ENCODE data around the gene FBXW5.
A peak's percentile ranks its signal among the peaks of the same experiment; 100 is the strongest.

Gene FBXW5

GRCh38 chr9:136952321-136952850 lies 7.8 kb upstream of the FBXW5 start:
- Histone ChIP-seq H3K27ac (ENCODE audit: poor library complexity, severe bottlenecking) (no peak overlapping the region), H3K4me3 (ENCODE audit: severe bottlenecking) (no peak overlapping the region), H3K27me3 (ENCODE audit: insufficient read depth, poor library complexity, severe bottlenecking) (no peaks in the 10 kb centered on the region), H3K36me3 (ENCODE audit: low read depth) (no peaks in the 10 kb centered on the region), H3K4me1 (ENCODE audit: insufficient read depth, poor library complexity, severe bottlenecking) (peaks cover 6% of the 10 kb centered on the region), H3K9me3 (ENCODE audit: severe bottlenecking) (no peaks in the 10 kb centered on the region)
- ATAC-seq (ENCODE audit: low read depth) = no peak
- DNase-seq (ENCODE audit: low spot score) = peak; percentile 56
- TF ChIP-seq, protein P1, sequence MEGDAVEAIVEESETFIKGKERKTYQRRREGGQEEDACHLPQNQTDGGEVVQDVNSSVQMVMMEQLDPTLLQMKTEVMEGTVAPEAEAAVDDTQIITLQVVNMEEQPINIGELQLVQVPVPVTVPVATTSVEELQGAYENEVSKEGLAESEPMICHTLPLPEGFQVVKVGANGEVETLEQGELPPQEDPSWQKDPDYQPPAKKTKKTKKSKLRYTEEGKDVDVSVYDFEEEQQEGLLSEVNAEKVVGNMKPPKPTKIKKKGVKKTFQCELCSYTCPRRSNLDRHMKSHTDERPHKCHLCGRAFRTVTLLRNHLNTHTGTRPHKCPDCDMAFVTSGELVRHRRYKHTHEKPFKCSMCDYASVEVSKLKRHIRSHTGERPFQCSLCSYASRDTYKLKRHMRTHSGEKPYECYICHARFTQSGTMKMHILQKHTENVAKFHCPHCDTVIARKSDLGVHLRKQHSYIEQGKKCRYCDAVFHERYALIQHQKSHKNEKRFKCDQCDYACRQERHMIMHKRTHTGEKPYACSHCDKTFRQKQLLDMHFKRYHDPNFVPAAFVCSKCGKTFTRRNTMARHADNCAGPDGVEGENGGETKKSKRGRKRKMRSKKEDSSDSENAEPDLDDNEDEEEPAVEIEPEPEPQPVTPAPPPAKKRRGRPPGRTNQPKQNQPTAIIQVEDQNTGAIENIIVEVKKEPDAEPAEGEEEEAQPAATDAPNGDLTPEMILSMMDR (IDR thresholded peaks at IDR 0.05; ENCODE audit: poor library complexity, severe bottlenecking) = no peak

DNA sequence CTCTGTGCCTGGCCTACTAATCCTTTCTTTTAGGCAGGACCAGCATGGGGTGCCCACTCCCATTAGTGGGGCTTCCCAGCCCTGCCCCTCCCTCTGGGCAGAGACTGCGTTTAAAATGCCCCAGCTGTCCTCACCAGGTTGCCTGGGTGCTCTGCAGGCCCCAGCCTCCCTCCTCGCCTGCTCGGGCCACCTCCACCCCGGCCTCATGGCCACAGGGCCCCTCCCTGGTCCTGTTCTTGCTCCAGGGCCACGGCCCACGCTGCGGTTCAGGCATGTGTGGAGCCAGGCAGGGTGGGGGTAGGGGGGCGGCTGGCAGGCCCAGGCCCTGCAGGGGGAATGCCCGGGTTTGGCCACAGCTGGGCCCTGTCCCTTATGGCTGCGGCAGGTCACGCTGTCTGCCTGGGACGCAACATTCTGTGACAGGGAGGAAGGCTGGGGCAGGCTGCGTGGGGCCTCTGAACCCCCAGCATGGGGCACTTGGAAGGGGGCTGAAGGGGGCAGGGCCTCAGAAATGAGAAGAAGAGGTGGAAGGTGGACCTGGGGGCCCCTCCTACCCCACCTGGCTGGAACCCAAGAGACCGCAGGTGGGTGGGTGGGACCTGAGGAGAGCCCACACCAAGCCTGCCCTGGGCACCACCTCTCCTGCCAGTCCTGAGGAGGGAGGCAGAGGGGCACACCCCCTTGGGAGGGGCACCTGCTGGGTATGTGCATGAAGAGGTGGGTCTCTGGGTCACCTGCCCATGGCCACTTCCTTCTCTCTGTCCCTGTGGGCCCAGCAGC lies 7.2 kb upstream of the FBXW5 start, which contains the start of gene LCN12:
LCN12 (plus strand) TSS at position 733 of the 780 bp plus-strand sequence. CDS start 55 bp downstream, outside the sequence.
- H3K27ac ChIP-seq (ENCODE audit: poor library complexity, severe bottlenecking) = no peak within 1 kb of the TSS
- TF ChIP-seq, protein P1 (IDR thresholded peaks at IDR 0.05; ENCODE audit: poor library complexity, severe bottlenecking) = no peak
- H3K27me3 ChIP-seq (ENCODE audit: insufficient read depth, poor library complexity, severe bottlenecking) = no peaks in the 10 kb centered on the region
- H3K4me3 ChIP-seq (ENCODE audit: severe bottlenecking) = no peak within 1 kb of the TSS
- H3K36me3 ChIP-seq (ENCODE audit: low read depth) = no peaks in the 10 kb centered on the region
- peak; percentile 57 for DNase-seq (ENCODE audit: low spot score)
- H3K9me3 ChIP-seq (ENCODE audit: severe bottlenecking) = no peaks in the 10 kb centered on the region
- H3K4me1 ChIP-seq (ENCODE audit: insufficient read depth, poor library complexity, severe bottlenecking) = peaks cover 6% of the 10 kb centered on the region
- ATAC-seq (ENCODE audit: low read depth) = no peak

DNA sequence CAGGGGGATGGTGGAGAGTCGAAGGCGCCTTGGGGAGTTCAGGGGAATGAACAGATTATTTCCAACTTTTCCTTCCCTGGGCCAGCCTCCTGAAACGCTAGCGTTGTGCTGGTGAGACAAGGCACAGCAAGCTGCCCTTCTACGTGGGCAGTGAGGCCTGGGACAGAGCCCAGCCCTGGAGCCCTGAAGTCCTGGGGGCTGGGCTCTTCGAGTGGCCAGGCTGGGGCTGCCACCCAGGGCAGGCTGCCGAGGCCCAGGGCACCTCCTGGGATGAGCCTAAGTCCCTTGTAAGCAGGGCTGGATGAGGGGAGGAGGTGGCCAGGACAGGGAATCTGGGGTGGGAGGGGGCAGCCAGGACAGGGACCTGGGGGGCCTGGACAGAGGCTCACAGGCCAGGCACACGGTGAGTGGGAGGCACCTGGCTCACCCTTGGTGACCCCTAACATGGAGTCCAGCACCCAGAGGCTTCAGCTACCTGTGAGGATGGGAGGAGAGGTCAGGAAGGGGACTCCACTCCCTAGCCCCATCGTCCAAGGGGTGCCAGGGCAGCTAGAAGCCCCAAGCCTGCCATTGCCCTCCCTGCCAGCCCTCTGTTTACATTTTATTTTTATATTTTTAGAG lies 6.2 kb upstream of the FBXW5 start:
- ATAC-seq (ENCODE audit: low read depth) = no peak
- Histone ChIP-seq H3K9me3 (ENCODE audit: severe bottlenecking) (no peaks in the 10 kb centered on the region), H3K36me3 (ENCODE audit: low read depth) (no peaks in the 10 kb centered on the region), H3K27me3 (ENCODE audit: insufficient read depth, poor library complexity, severe bottlenecking) (no peaks in the 10 kb centered on the region), H3K27ac (ENCODE audit: poor library complexity, severe bottlenecking) (peak overlapping the region; percentile 58), H3K4me3 (ENCODE audit: severe bottlenecking) (peak overlapping the region; percentile 51), H3K4me1 (ENCODE audit: insufficient read depth, poor library complexity, severe bottlenecking) (peaks cover 6% of the 10 kb centered on the region)
- DNase-seq (ENCODE audit: low spot score) = no peak
- TF ChIP-seq, protein P1 (IDR thresholded peaks at IDR 0.05; ENCODE audit: poor library complexity, severe bottlenecking) = no peak

DNA sequence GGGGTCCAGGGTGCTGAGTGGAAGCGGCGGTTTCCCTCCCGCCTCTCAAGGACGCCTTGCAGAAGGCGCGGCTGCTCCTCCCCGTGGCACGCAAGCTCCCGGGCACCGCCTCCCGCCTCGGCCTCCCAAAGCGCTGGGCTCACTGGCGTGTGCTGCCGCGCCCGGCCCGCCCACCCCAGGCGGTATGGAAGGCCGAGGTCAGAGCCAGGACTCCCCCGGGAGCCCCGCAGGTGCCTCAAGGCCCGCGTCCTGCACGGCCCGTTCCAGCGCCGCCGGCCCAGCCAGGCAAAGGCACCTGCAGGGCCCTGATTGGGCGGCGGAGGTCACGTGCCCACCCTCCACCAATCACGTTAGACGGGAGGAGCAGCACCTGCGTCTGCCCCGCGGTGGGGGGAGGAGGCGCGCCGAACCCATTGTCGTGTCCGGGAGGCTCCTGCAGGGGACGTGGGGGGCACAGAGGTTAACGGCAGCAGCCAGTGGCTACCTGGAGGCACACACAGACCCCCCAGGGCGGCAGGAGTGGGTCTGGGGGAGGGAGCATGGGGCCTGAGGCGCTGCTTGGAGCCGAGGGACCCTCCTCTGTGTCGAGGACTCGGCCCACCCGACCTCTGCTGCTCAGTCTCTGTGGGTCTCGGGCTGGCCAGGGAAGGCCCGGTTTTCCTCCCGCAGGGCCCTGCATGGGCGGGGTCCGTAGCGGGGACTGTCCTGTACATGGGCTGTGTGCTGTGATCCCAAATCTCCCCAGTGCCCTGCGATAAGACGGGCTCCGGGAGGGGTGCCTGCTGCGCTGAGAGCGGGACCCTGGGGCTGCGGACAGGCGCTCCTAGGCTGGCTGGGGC lies 5.5 kb upstream of the FBXW5 start:
- Histone ChIP-seq H3K27ac (ENCODE audit: poor library complexity, severe bottlenecking) (peak overlapping the region; percentile 58), H3K4me3 (ENCODE audit: severe bottlenecking) (peak overlapping the region; percentile 51), H3K4me1 (ENCODE audit: insufficient read depth, poor library complexity, severe bottlenecking) (peaks cover 6% of the 10 kb centered on the region), H3K9me3 (ENCODE audit: severe bottlenecking) (no peaks in the 10 kb centered on the region), H3K36me3 (ENCODE audit: low read depth) (no peaks in the 10 kb centered on the region), H3K27me3 (ENCODE audit: insufficient read depth, poor library complexity, severe bottlenecking) (no peaks in the 10 kb centered on the region)
- TF ChIP-seq, protein P1 (IDR thresholded peaks at IDR 0.05; ENCODE audit: poor library complexity, severe bottlenecking) = peak; percentile 20
- peak; percentile 86 for ATAC-seq (ENCODE audit: low read depth)
- peak; percentile 94 for DNase-seq (ENCODE audit: low spot score)

All from RWPE2 (cell line).